SKM-1 (cell line): ENCODE results near the gene MNAT1.
A peak's percentile ranks its signal among the peaks of the same experiment; 100 is the strongest.

Source experiments
- DNase-seq: peaks from one replicate; lab custom pipeline; 2025; ENCODE audit not compliant: unreplicated experiment; lab: John Stamatoyannopoulos, UW

Gene MNAT1

DNA sequence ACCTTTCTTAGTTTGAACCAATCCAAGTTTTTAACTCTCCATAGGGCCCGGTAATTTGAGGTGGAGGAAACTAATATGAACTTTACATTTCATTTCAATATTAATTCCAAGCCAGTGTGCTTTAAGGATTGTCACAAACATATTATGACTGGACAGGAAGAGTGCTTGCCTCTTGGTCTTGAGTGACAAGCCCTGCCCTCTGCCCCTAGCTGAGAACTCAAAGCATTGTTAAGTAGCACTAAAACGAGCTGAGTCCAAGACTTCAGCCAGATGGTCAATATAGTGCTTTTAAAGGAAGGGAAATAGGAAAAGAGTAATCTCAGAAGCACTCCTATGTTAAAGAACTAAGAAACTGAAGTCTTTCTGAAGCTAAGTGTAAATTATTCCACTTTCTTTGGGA, 229.2 kb downstream of the MNAT1 start:
- DNase-seq, result no peak

DNA sequence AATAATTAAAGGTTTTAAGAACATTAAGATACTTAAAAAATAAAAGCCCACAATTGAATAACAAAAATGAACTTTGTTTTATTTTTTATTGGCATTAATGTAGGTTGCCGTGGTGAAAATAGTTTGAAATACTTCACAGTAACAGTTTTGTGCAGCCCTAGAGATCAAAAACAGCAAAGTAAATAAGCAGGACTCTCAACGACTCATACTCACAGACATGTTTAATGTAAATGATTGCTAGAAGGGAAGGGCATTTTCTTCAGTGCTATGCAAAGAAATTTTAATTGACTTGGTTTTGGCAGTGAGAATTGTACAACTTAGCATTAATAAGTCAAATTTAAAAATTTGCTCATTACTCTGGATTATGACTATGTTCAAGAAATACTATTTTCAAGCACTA, 230.3 kb downstream of the MNAT1 start:
- DNase-seq, result no peak

DNA sequence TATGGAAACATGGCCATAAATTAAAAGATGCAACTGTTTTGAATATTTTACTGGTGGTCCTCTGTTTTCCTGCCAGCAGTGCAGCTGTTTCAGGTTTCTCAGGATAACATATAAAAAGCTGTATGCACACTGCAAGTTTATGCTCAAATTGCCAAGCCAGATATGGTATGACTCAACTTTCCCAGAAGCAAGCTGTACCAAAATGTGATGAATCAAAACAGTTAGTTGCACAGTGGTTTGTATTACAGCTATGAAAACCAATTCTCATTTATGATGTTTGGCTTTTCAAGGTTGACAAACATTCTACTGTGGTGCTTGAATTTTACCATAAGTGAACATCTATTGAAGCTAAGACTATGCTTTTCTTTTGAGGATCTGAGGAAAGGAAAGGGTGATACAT, 230.8 kb downstream of the MNAT1 start:
- DNase-seq, result no peak

DNA sequence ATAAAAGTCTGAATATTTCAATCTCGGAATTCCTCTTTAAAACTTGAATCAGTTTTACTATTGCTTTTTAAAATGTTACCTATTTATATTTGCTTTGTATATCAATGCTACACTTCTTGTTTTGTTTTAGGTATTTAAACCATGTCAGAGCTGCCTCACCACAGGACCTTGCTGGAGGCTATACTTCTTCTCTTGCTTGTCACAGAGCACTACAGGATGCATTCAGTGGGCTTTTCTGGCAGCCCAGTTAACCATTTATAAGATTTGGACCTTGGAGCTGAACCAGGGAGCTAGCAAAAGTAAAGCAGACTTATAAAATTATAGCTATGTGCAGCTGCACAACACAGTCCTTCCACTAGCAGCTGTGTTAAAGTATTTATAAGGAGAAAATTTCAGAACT, 233.5 kb downstream of the MNAT1 start:
- DNase-seq, result no peak

DNA sequence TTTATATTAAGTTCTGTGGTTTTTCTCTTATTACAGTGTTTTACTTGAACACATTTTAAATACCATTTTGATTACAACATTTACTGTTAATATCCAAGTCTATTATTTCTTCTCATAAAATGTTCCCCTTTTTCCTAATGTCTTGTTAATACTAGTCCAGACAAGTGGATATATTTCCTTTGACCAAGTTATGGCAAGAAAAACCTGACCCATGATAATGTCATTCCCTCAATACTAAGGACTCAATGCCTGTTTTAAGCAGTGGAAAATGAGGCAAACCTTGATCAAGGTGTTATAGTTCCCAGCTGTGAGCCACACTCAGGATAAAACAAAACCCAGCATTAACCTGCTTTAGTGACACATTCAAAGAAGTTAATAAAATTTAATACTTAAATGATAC, 234.1 kb downstream of the MNAT1 start:
- no peak for DNase-seq

DNA sequence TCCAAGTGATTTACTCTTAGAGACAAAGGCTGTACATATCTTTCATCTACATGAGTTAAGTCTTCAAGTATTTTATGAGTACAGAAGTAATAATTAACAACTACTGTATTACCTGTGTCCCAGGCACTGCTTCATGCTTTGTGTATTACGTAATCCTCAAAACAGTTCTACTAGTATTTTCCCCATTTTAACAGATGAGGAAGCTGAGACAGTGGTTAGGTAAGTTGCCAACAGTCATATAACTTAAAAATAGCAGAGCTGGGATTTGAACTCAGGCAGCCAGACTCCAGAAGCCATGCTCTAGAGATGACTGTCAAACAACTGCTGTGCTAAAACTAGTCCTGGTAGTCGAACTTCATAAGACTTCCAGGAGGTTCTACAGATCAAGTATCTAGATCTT, 235.6 kb downstream of the MNAT1 start:
- DNase-seq, result peak; percentile 19

DNA sequence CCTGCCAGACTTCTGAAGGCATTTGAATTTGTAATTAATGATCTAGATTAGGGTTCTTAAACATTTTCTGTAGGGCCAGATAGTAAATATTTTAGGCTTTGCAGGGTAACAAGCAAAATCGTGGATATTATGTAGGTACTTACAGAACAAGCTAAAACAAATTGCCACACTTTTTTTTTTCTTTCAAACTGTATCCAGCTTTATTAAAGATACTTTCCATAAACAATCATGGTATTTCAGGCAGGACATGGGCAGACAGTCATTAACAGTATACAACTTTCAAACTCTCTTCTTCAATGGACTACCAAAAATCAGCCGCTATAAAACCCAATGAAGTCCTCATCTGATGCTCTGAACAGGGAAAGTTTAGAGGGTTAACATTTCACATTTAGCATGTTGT, 236.7 kb downstream of the MNAT1 start:
- DNase-seq, result no peak

DNA sequence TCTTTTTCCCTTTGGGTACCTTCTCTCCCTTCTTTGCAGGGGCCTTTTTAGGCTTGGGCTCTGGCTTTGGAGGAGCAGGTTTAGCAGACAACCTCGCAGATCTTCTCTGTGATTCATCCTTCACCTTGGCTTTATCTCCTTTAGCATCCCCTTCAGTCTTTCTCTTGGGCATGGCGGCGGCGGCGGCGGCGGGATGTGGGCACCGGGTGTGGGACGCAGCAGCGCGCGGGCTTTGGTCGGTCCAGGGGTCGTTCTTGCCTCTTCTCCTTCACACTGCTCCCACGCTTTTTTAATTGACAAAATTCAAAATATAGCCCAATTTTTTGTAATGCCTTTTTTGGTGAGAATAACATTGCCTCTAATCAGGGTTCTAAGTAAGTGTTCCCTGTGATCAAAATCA, 237.7 kb downstream of the MNAT1 start:
- DNase-seq, result no peak

DNA sequence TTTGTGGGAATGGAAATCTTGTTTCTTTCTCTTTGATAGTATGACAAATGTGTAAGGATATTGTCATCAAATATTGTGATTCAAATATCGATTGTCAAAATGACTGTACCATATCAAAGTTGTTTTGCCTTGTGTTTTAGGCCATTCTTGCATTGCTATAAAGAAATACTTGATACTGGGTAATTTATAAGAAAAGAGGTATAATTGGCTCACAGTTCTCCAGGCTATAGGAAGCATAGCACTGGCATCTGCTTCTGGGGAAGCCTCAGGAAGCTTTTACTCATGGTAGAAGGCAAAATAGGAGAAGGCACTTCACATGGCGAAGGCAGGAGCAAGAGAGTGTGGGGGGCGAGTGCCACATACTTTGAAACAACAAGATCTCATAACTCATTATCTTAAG, 238.5 kb downstream of the MNAT1 start:
- DNase-seq, result no peak

DNA sequence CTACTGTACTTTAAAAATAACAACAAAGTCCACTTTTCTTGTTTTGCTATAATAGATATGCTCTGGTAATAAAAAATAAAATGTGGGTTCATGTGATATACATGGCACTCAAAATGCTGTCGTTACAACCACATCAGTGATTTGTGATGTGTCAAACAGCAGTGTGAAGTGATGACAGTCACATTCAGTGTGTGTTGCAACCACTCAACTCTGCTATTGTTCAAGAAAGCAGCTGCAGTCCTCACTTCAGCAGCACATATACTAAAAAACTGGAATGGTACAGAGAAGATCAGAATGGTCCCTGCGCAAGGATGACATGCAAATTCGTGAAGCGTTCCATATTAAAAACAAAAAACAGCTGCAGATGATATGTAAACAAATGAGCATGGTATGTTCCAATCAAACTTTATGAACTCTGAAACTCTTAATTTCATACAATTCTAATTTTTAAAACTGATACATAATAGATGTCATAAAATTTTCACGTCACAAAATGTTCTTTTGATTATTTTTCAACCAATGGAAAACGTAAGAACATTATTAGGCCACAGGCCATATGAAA, 239.6 kb downstream of the MNAT1 start:
- DNase-seq, result no peak

DNA sequence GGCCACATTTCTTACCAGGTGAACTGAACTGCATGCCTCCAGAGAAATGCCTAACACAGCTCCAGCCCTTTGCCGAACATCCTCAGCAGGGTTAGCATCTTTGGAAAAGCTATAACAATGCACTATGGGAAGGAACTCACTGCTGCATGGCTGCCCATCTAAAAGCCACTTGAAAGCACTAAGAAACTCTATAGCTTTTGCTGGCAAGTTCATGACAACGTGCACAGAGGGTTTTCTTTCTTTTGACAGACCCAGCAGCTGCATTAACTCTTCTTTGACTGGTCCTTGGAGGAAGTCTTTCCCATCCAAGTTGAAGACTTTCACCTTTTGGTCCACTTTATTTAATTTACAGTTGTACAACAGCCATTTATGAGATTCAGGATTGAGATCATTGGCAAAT, 241.0 kb downstream of the MNAT1 start:
- no peak for DNase-seq

DNA sequence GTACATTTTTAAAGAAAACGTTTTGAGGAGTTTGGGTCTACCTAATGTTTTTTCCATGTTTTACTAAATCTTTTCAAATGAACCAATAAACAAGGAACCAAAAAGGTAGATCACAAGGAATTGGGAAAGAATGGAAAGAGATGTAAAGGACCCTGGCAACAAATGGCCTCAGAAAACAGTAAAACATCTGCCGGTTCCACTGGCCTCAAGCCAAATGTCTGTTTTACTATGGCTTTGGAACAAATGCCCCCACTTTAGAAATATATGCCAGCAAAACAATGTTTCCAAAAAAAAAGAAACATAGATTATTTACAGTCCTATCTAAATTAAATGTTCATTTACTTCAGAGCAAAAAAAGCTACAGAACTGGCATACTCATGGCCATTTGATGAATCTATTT, 243.3 kb downstream of the MNAT1 start:
- DNase-seq, result no peak

DNA sequence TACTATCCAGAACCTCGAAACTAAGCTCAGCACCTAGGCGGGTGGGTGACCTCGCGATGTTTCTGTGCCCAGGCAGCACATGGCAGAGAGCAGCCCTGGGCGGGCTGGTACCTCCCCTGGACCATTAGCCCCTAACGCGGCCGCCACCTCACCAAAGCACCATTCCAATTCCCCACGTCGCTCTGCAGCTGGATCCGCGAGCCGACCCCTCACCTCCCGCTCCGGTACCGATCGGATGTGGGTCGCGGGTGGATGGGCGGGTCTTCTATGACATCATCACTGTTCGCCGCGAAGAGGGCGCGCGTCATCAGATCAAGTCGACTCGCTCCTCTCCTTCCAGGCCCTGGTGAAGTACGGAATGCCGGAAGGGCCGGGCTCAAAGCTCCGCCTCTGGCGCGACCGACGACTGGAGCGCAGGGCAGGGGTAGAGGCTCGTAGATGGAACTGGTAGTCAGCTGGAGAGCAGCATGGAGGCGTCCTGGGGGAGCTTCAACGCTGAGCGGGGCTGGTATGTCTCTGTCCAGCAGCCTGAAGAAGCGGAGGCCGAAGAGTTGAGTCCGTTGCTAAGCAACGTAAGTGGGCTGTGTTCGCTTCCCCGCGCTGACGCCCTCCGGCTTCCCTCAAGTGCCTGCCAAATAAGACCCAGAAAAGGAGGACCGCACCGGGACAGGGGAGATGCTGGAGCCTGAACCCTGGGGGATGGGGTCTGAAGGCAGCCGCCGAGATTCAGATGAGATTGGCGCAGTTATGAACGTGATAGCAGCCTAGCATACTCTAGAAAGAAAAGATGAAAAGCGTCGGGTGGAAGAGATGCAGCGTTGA, 246.5 kb downstream of the MNAT1 start, which contains the start of the genes SLC38A6 and TRMT5:
Gene SLC38A6 (plus strand): TSS at position 435 of the 822 bp plus-strand sequence. CDS start 33 bp downstream, at position 468.
Gene TRMT5 (minus strand): TSS at position 269 of the 822 bp plus-strand sequence. CDS start 106 bp downstream, at position 163.
- DNase-seq, result peak; percentile 8

DNA sequence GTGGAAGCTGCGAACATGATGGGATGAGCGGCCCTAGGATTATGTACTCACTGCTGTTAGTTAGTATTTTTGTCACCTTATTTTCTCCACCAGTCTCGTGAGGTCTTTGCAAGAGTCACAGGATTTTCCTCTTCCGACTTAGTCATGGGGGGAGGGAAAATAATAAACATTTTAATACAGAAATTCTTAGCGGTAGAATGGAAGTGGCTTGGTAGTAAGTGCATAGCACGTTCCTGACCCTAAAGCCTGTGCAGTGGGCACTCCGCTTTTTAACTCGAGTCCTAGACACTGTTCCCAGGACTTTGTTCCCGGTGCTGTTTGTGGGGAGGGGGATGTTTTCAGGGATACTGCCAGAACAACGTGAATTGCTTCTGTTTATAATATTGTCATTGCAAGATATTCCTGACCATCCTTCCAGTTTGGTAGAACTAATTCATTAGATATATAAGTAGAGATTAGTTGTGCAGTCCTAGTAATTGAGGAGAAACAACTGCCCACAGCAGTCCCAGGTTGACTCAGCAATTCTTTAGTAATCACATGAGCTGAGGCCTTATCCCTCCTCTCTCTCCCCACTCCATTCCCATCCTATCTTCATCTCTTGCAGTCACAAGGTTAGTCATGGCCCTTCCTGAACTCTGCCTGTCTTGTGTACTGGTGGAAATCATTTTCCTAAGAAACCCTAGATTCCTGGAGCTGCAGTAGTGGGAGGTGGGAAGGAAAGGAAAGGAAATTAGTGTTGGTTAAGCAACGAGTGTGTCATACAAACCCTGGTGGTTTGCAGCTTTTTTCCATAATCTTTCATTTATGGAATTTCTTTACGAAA, 247.3 kb downstream of the MNAT1 start:
- DNase-seq, result no peak

DNA sequence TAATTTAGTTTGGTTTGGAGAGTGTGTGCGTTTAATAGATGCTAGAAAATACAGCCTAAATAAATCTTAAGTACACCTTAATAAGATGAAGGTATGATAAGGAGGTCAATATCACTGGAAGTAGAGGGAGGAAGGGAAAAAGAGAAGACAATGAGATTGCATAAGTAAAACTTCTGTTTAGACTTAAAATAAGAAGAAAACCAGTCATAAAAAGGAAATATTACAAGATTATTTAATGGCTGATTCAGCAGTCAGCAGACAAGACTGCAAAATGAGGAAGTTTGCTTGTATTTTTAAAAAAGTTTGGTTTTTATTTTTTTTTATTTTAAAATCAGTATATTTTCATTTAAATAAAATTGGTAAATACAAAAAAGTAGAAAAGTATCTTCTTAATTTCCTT, 249.6 kb downstream of the MNAT1 start:
- no peak for DNase-seq

DNA sequence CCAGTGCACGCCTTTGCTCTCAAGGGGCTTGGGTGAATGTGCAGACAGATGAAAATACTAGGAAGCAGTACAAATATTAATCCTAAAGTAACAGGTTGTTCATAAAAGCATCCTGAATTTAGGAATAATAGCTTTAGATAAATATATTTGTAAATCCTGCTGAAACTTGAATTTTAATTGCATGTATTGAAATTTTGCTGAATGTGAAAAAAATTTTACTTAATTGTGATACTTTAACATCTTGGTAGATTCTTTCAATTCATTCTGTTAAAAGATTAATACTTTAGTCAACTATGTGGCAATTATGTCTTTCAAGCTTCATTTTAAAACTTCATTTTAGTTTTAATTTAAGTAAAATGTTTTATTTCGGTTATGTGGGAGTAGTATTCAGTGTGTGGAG, 251.9 kb downstream of the MNAT1 start:
- DNase-seq, result no peak

DNA sequence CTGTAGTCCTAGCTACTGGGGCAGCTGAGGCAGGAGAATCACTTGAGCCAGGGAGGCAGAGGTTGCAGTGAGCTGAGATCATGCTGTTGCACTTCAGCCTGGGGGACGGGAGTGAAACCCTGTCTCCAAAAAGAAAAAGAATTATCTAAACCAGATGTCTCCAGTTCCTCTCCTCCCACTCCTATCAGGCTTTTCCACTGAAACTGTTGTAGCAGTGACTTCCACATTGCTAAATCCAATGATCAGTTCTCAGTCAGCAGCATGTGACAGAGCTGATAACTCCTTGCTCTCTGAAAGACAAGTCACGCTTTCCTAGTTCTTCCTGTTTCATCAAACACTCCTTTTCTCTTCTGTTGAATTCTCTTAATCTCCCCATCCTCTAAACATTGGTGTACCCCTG, 255.0 kb downstream of the MNAT1 start:
- DNase-seq, result no peak

DNA sequence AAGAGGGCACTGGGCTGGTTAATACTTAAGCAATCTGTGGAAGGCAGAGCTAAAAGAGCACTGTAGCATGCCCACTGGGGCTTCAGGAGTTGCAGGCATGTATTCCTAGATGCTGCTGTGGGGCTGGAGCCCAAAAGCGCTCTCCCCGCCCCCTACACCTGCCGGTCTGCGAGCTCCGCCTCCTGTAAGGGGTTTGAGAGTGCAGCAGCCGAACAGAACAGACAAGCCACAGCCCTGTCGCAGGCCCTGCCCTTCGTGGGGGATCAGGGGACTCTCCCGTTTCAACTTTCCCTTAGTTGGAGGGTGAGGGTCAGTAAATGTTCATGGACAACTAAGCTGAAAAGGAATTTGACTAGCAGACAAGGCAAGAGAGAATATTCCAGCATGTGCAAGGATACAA, 264.1 kb downstream of the MNAT1 start:
- DNase-seq, result no peak

DNA sequence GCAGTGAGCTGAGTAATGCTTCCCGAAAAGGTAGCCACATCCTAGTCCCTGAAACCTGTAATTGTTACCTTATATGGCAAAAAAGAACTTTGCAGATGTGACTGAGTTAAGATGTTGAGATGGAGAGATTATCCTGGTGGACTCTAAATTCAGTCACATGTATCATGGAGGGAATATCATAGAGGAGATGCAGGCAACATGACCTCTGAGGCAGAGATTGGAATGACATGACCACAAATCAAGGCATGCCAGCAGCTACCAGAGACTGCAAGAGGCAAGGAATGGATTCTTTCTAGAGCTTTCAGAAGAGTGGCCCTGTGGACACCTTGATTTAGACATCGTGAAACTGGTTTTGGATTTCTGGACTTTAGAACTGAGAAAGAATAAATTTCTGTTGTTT, 265.0 kb downstream of the MNAT1 start:
- DNase-seq, result no peak

DNA sequence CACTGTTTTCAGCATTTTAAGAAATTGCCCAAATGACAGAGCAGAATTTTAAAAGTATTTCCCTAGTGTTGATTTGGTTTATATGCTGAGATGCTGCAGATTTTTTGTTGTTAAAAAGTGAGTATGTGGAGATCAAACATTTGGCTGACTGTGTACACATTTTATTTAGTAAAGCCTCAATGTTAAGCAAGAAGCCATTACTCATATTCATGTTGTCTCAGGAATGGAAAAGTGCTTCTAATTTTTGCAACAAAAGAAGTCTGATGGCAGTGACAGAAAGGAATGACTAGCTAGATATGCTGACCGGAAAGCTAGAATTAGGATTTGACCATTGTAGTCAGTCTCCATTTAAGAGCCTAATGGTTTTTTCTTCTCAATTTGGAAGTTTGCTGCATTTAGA, 269.0 kb downstream of the MNAT1 start:
- DNase-seq, result no peak

DNA sequence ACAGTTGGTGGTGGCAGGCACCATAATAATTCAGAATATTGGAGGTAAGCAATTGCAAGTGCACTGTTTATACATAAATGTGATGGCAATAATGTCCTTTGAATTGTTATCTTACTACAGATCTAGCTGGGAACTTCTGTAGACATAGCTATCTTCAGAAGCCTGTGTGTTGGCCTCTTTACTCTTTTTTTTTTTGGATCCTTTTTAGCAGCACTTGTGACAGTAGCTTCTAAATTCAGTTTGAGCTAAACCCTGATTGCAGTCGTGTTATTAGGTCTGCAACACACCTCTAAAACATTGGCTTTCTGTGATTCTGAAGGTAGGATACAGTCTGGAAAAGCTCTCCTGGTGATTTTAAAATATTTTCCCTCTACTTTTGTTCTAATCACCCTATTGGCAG, 285.0 kb downstream of the MNAT1 start:
- DNase-seq, result no peak
